ENCODE data around the gene PCCB.

PCCB gene

GRCh38 chr3:136263251-136263650, 13.1 kb downstream of the PCCB start:
- no peak for DNase-seq (ENCODE audit: low read depth)

DNA sequence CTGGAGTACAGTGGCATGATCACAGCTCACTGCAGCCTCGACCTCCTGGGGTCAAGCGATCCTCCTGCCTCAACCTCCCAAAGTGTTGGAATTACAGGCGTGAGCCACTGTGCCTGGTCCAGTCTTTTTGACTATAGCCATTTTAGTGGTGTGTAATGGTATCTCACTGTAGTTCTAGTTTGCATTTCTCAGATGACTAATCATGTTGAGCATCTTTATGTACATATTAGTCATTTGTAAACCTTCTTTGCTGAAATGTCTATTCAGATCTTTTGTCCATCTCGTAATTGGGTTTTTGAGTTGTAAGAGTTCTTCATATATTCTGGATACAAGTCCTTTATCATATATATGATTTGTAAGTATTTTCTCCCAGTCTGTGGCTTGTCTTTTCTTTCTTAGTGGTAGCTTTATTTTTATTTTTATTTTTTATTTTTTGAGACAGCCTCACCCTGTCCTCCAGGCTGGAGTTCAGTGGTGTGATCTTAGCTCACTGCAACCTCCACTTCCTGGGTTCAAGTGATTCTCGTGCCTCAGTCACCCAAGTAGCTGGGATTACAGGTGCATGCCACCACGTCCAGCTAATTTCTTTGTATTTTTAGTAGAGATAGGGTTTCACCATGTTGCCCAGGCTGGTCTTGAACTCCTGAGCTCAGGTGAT, 16.5 kb downstream of the PCCB start:
- DNase-seq (ENCODE audit: low read depth), result peak; percentile 80

DNA sequence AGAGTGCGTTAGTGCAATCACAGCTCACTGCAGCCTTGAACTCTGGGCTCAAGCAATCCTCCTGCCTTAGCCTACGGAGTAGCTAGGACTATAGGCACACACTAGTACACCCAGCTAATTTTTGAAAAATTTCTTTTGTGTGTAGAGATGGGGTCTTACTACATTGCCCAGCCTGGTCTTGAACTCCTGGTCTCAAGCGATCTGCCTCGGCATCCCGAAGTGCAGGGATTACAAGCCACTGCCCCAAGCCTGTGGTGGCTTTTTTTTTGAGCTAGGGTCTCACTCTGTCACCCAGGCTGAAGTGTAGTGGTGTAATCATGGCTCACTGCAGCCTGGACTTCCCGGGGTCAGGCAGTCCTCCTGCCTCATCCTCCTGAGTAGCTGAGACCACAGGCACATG, 17.1 kb downstream of the PCCB start:
- DNase-seq (ENCODE audit: low read depth), result no peak

GRCh38 chr3:136270179-136270578, 20.0 kb downstream of the PCCB start:
- DNase-seq (ENCODE audit: low read depth), result no peak

GRCh38 chr3:136271626-136272025, 21.5 kb downstream of the PCCB start:
- peak; percentile 24 for DNase-seq (ENCODE audit: low read depth)

DNA sequence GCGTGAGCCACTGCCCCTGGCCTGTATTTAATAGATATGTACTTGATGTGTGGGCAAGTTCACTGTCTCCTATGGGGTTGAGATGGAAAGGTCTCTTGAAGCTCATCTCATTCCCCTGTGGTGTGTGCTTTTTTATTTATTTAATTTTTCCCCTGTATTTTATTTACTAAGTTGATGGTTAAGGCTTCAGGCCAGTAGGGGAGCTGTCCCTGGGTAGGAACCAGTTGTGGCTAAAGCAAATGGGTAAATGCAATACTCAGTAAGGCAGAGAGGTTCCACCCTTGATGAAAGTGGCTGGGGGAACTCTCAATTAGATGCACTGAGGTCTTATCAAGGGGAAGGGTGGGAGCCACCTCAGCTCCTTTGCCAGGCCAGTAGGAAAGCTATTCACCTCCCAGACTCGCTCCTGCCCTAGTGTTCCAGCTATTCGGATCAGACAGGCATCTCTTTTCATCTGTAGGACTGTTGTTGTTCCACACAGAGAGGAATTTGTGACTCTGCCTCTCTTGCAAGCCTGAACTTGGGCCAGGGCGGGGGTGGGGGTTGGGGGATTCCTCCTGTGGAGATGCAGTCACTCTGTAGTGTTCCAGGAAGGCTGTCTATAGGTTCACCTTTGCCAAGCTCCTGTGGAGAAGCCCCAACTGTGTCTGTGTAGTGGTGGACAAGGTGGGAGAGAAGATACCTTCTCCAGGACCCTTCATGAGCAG, 26.1 kb downstream of the PCCB start:
- peak; percentile 17 for DNase-seq (ENCODE audit: low read depth)

GRCh38 chr3:136277115-136277514, 27.0 kb downstream of the PCCB start:
- no peak for DNase-seq (ENCODE audit: low read depth)

DNA sequence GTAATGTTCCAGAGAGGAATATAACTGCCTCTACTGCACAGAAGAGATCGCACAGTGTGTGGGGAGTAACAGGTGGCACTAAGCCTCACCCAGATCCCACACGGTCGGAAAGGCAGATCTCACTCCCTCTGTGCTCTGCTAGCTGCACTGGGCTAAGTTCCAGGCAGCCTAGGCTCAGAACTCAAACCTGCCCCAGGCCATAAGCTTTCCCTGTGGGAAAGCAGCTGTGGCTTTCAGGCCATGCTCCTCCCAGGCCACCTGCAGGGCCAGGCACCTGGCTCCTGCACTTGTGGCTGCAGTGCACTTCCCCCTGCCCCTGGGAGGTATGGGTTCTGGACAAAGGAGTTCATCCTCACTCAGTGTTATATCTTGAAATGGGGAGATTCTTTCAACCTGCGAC, 27.5 kb downstream of the PCCB start:
- DNase-seq (ENCODE audit: low read depth), result no peak

DNA sequence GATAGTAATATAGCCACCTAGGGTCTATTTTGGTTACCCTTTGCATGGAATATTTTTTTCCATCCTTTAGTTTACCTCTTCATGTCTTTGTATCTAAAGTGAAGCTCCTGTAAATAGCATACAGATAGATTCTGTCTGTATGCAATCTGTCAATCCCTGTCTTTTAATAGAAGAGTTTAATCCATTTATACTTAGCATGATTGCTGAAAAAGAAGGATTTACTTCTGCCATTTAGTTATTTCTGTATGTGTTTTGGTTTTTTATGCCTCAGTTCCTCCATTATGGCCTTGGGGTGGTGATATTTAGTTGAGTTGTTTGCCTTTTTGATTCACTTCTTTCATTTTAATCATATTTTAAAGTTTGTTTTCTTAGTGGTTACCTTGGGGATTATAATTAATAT, 29.0 kb downstream of the PCCB start:
- DNase-seq (ENCODE audit: low read depth), result no peak

GRCh38 chr3:136280961-136281360, 30.8 kb downstream of the PCCB start:
- no peak for DNase-seq (ENCODE audit: low read depth)

- DNase-seq (ENCODE audit: low read depth), result peak; percentile 12
Measured at GRCh38 chr3:136281966-136282520, 31.9 kb downstream of the PCCB start.

DNA sequence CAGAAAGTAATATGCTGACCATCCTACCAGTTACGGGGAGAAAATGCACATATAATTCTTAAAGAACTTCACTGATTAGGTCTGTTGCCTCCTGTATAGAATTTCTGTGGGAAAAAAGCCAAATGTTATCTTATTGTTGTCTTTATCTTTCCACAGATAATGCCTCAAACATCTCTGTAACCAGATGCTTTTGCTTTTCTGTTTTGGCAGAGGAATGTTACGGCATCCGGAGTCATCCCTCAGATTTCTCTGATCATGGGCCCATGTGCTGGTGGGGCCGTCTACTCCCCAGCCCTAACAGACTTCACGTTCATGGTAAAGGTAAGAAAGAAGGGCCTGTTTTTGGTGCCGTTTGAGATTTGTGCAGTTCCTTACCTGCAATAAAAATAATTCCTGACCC, 33.5 kb downstream of the PCCB start:
- peak; percentile 36 for DNase-seq (ENCODE audit: low read depth)

DNA sequence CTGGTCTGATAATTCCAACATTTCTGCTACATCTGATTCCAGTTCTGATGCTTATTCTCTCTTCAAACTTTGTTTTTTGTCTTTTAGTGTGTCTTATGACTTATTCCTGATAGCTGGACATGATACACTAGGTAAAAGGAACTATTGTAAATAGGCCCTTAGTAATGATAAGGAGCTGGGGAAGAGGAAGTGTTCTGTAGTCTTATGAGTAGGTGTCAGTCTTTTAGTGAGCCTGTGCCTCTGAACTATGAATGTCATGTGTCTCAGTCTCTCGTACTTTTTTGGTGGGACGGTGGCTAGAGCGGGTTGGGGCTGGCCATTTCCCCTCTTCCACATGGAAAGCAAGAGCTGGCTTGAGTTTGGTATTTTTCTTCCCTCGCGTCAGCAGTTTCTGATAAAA, 41.2 kb downstream of the PCCB start:
- DNase-seq (ENCODE audit: low read depth), result no peak

DNA sequence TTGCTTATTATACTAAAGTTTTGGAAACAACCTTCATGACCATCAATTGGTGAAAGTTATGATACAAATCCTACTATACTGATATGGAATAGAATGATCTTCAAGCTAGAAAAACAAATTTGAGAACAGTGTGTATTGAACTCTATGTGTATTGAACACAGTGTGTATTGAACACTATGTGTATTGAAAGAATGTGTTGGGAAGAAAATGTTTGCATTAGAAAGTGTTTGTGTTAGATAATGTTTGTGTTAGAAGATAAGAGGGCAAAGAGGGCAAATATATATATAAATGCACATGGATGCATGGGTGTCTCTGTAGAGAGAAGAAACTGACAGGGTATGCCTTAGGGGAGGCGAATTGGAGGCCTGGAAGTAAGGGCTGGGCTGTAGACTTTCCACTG, 42.4 kb downstream of the PCCB start:
- no peak for DNase-seq (ENCODE audit: low read depth)

DNA sequence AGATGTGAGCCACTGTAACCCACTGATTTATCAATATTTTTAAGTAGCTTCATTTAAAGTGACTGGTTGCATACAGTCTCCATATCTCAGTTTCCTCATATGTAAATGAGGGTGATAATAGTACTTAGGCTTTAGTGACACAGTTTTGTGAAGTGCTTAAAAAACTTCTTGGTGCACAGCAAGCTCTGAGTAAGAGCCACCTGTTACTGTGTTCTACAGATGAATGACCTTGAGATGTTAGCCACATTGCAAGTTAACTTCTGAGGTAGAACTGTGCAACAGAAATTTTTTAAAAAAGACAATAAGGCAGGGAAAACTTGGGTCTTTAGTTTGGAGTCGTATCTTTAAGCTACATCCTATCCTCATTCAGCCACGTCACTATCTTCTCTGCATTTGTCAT, 43.1 kb downstream of the PCCB start:
- DNase-seq (ENCODE audit: low read depth), result no peak

- DNase-seq (ENCODE audit: low read depth), result no peak
Measured at GRCh38 chr3:136294176-136294575, 44.0 kb downstream of the PCCB start.

DNA sequence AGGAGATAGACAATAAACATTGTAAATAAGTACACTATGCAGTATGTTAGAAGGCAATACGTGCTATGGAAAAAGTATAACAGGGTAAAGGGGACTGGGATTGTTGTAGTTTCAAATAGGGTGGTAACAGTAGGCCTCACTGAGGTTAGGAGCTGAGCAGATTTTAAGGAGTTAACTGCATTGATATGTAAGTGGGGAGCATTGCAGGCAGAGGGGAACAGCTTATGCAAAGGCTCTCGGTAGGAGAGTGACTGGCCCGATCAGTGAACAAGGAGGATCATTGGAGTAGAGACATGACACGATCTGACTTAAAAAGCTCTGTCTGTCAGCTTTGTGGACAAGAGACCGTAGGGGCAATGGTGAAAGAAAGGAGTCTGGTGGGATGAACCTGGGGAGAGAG, 46.8 kb downstream of the PCCB start:
- no peak for DNase-seq (ENCODE audit: low read depth)

GRCh38 chr3:136297826-136298225, 47.7 kb downstream of the PCCB start:
- DNase-seq (ENCODE audit: low read depth), result no peak

DNA sequence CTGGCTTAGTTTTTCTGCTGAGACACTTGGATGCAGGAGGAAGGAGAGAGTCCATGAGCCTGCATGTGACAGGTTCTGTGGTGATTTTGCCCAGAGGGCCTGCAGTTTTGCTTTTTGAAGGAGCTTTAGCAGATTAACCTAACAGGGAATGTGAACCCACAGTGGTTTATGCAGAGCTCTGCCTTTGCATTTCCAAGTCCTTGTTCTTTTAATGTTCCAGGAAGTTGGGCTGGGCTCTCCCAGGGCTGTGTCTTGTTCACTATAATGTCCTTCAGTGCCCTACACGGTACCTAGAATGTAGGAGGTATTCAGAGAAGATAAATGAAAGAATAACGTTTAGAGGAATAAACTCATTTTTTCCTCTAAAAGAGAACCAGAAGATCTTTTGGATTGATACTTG, 50.3 kb downstream of the PCCB start:
- DNase-seq (ENCODE audit: low read depth), result no peak

- DNase-seq (ENCODE audit: low read depth), result no peak
Measured at GRCh38 chr3:136305879-136306278, 55.7 kb downstream of the PCCB start.

GRCh38 chr3:136311261-136311660, 61.1 kb downstream of the PCCB start:
- no peak for DNase-seq (ENCODE audit: low read depth)

DNA sequence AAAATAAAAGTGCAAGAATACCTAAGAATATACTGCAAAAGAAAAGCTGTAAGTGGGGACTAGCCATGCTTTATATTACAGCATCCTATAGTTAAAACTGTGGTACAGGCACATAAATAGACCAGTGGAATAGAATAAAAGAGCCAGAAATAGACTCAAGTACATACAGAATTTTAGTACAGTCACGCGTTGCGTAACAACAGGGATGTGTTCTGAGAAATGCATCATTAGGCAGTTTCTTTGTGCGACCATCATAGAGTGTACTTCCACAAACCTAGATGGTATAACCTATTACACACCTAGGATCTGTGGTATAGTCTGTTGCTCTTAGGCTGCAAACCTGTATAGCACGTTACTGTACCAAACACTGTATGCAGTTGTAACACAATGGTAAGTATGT, 61.8 kb downstream of the PCCB start:
- no peak for DNase-seq (ENCODE audit: low read depth)

DNA sequence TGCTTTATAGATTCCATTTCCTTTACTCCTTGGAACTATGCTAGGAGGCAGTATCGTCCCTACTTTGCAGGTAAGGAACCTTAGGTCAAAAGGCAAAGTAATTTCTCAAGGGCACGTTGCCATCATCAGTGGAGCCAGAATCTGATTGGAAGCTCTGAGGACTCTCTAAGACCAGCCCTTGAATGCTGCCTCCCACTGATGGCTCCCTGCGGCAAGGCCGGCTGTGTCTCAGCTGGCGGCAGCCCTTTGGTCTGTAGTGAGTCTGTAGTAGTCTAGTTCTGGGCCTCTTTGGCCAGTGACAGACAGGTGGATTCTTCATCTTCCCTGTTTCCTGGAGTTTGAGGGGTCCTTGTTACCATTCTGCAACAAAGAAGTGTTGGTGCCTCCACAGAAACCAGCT, 76.2 kb downstream of the PCCB start:
- DNase-seq (ENCODE audit: low read depth), result no peak

GRCh38 chr3:136327671-136328070, 77.5 kb downstream of the PCCB start:
- no peak for DNase-seq (ENCODE audit: low read depth)
